Amniotic stem cell (primary cell): ENCODE results near the gene RASA4.
"Not testable (repeated sequence)": the region's sequence is repeated elsewhere in the genome, so short reads cannot be mapped to it uniquely, and the experiment has no call there.

ENCODE experiments used
- DNase-seq: peaks from one replicate; lab custom pipeline; 2025; lab: John Stamatoyannopoulos, UW

The RASA4 gene

DNA sequence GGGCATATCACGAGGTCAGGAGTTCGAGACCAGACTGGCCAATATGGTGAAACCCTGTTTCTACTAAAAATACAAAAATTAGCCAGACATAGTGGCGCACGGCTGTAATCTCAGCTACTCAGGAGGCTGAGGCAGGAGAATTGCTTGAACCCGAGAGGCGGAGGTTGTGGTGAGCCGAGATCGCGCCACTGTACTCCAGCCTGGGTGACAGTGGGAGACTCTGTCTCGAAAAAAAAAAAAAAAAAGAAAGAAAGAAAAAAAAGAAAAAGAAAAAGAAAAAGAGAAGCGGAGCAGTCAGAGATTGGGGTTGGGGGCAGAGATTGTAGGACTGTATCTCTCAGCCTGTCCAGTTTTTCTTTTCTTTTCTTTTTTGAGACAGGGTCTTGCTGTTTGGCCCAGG, 73.8 kb downstream of the RASA4 start:
- not testable (repeated sequence) for DNase-seq

DNA sequence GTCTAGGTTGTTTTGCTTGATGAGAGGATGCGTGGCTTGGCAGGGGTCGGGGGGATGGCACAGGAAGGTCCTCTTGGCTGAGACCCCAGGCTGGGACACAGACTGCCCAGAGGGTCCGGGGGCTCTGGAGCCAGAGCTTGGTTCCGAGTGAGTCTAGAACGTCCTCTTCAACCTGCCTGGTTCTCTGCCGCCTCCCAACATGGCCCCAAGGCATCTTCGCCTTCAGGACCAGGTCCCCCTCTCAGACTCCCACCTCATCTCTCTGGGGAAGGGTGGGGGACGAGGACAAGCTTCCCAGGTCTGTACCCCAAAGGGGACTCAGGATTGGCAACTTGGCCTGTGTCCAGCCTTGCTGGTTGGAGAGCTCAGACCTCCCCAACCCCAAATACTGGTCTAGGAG, 74.5 kb downstream of the RASA4 start:
- DNase-seq, result not testable (repeated sequence)

DNA sequence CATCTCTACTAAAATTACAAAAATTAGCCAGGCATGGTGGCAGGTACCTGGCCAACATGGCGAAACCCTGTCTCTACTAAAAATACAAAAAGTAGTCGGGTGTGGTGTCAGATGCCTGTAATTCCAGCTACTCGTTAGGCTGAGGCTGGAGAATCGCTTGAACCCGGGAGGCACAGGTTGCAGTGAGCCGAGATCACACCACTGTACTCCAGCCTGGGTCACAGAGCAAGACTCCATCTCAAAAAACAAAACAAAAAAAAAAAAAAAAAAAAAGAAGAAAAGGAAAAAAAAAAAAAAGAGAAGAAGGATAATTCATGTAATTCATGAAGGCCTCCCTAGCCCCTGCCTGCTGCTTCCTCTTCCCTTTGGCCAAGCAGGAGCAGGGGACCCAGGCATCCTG, 76.0 kb downstream of the RASA4 start:
- not testable (repeated sequence) for DNase-seq

GRCh38 chr7:102535062-102535615, 81.4 kb downstream of the RASA4 start:
- DNase-seq, result not testable (repeated sequence)

- DNase-seq, result not testable (repeated sequence)
Observed at GRCh38 chr7:102532127-102532526, 84.4 kb downstream of the RASA4 start.

DNA sequence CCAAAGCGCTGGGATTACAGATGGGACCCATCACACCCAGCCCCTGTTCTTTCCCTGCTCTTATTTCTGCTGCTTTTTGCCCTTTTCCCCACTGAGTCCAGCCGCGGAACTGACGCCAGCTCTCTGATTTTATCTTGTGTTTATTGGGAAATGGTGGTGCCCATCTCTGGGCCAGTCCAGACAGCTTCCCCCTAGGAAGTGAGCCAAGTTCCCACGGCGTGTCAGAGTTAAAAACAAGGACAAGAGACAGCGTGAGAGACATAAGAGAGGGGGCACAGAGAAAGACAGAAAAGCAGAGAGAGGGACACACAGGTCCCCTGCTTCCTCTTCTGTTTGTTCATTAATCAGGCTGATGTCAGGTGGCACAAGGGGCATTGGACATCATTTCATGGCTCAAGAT, 85.0 kb downstream of the RASA4 start:
- DNase-seq, result not testable (repeated sequence)

DNA sequence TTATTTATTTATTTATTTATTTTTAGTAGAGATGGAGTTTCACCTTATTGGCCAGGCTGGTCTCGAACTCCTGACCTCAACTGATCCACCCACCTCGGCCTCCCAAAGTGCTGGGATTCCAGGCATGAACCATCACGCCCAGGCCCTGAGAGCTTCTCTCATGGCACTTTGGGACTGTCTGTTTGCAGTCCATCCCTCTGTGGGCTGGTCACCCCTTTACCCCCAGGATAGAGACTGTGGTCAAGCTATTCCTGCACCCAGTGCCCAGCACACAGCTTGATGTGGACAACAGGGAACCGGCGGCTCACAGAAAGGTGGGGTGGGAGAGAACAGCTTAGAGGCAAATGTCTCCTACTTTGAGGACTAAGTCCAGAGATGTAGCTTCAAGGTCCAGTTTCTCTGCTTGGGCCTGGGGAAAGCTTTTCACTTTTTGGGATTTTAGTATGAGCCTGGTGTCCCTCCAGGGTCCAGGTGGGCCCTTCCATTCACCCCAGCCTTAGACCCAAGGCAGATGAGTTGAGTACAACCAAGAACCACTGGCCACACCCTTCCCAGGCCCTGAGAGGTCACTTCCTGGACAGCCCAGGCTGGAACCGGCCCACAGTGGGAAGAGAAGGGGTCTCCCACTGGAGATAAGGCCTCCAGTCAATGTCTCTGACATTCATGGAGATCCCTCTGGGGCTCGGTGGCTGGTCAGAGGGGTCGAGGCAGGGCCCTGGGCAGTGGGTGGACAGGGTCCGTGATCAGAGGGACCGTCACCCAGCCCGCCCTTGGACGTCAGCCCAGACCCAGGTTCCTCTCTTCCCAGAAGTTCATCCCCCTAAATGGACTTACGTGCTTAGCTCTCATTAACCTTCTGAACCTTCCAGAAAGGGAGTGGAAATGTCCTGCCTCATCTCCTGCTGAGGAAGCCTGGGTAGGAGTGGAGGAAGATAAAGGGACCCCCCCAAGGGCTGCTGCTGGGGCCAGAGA, 88.4 kb downstream of the RASA4 start:
- not testable (repeated sequence) for DNase-seq

DNA sequence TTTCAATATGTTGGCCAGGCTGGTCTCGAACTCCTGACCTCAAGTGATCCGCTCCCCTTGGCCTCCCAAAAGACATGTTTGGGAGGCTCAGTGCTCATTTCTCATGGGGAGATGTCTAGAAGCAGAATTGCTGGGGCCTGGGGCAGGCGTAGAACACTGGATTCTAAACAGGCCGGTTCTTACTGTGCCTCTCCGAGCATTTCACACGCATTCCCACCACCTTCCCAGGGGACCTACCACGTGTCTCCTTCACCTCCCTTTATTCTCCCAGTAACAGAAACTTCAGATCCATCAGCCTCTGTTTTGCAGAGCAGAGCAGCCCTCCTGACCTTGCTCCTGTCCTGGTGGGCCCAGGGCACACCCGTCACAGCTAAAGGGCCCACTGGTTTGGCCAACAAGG, 89.4 kb downstream of the RASA4 start:
- DNase-seq, result not testable (repeated sequence)

DNA sequence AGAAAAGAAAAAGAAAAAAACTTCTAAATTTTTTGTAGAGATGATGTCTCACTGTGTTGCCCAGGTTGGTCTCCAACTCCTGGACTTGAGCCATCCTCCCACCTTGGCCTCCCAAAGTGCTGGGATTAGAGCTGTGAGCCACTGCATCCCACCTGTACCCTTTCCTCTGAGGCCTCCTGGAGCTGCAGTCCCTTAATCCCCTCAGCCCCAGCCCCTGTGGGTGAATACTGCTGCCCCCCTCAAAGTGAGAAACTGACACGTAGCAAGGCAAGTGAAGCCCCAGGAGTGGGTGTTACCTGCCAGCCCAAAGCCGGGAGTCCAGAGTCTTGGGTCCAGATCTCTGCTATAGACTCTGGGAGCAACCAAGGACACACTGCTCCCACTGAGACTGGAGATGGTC, 91.8 kb downstream of the RASA4 start:
- not testable (repeated sequence) for DNase-seq
